HCEC 1CT (cell line): ENCODE data around the gene AREG.
"Not testable (repeated sequence)": the region's sequence is repeated elsewhere in the genome, so short reads cannot be mapped to it uniquely, and the experiment has no call there.

Experiments
- DNase-seq: peaks from one replicate; pipeline ENCODE4 v3.0.0-alpha.2; 2017

Gene AREG, protein sequence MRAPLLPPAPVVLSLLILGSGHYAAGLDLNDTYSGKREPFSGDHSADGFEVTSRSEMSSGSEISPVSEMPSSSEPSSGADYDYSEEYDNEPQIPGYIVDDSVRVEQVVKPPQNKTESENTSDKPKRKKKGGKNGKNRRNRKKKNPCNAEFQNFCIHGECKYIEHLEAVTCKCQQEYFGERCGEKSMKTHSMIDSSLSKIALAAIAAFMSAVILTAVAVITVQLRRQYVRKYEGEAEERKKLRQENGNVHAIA

DNA sequence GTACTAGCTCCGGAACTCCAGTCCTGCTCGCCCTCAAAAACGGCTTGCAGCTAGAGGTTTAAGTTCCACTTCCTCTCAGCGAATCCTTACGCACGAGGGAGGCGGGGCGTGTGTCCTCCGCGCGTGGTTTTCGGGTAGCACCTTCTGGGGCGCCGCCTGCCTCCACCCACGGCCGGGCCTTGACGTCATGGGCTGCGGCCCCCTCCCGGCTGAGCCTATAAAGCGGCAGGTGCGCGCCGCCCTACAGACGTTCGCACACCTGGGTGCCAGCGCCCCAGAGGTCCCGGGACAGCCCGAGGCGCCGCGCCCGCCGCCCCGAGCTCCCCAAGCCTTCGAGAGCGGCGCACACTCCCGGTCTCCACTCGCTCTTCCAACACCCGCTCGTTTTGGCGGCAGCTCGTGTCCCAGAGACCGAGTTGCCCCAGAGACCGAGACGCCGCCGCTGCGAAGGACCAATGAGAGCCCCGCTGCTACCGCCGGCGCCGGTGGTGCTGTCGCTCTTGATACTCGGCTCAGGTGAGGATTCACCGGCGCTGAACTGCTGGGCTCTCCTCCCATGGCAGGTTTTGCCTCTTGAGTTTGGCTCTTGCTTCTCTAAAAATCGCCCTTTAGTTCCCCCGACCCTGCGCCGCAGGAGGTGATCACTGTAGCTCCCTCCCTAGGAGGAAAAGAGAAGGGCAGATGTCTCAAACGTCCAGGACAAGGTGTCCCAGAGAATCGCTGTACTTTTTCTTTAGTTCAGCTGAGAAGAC, at the start of gene AREG:
Gene AREG, plus strand, starts transcription at position 246 of the 752 bp plus-strand sequence. Its CDS starts 210 bp downstream, at position 456.
- DNase-seq: peak; percentile 41

DNA sequence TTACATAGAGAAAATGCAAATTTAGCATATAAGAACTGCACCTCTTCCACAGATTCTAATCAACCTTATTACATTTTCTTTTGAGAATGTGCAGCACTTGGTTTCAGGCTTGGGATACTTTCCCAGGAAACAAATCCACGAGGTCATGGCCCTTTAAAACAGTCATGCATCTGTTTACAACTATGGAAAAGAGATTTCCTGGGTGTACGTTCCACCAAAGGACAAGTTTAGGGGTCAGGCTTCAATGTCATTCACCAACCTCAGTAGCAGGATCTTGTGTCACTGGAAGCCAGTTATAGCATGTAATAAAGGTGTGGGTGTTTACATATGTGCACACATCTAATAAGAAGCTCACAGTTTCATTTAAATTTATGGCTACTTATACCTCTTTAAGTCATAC, 49.3 kb upstream of the AREG start:
- peak; percentile 53 for DNase-seq

DNA sequence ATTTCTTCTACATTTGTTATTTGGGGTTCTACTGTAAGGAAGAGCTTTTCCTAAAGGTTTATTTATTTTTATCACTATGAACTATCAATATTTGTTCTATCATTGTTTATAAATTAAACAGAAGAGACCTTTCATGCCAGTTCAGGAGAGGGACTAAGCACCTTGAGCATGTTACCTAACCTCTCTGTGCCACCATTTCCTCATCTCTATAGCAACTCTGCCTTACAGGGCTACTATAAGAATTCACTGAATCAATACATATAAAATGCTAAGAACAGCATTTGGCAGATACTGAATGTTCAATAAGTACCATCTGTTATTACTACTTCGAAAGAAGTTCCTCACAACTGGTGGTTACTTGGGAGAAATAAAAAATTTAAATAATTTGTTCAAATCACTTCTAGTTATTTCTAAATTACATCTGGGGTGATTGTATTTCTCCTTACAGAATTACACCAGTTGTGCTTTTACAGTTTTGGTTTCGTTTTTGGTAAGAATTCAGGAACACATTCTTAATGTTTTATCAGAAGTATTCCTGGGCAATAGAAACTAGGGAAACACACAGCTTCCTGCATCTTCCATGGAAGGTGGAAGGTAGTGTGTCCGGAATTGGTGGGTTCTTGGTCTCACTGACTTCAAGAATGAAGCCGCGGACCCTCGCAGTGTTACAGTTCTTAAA, 47.0 kb upstream of the AREG start:
- no peak for DNase-seq

DNA sequence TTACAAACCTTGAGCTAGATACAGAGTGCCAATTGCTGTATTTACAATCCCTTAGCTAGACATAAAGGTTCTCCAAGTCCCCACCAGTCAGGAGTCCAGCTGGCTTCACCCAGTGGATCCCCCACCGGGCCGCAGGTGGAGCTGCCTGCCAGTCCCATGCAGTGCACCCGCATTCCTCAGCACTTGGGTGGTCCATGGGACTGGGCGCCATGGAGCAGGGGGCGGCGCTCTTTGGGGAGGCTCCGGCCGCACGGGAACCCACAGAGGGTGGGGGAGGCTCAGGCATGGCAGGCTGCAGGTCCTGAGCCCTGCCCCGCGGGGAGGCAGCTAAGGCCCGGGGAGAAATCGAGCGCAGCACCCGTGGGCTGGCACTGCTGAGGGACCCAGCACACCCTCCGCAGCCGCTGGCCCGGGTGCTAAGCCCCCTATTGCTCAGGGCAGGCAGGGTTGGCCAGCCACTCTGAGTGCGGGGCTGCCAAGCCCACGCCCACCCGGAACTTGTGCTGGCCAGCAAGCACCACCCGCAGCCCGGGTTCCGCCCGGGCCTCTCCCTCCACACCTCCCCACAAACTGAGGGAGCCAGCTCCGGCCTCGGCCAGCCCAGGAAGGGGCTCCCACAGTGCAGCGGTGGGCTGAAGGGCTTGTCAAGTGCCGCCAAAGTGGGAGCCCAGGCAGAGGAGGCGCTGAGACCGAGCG, 45.9 kb upstream of the AREG start:
- DNase-seq: not testable (repeated sequence)

DNA sequence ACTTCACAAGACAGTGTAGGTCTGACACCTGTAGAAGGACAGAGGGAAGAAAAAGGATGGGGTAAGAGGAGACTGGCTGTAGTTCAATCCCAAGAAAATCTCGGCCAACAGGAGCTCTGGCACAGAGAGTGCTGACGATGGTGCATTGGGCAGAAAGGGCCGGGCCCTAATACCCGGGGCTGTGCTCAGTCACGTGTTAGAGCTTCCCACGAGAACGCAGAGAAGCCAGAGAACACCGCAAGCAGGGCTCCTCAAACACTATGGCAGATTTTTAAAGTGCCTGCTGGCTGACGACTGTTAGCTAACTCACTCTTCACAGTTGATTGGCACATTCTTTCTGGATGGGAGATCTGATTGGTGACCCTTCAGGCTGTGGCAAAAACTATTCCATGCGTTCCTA, 44.5 kb upstream of the AREG start:
- DNase-seq: no peak

DNA sequence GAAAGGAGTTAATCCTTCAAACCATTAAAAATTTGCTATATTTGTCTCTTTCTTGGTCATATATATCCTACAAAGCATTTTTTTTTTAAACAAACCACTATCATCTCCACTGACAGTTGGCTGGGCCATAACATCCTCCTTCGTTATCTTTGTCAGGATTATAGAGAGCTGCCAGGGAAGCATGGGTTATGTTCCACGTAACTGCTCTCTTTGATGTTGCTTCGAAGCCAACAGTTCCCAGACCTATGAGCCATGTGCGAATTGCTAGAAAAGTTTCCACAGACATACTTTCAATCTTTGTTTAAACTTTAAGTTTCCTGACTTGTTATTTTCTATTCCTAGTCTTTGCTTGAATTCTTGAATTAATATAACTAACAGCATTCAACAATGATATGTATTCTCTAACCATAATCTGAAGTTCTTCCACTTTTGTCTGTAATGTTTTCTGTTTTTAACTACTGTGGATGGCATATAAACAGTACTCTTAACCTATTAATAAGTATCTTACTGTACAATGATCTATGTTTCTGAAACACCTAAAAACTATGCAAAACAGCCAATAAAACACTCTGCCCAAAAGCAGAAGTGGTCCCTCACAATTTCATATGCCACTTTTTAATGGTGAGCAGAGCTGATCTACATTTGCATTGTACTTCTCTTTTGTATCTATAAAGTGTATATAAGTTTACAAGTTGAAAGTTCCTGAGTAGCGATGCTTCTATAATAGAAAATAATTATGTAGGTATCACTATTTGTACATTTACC, 42.1 kb upstream of the AREG start:
- no peak for DNase-seq

DNA sequence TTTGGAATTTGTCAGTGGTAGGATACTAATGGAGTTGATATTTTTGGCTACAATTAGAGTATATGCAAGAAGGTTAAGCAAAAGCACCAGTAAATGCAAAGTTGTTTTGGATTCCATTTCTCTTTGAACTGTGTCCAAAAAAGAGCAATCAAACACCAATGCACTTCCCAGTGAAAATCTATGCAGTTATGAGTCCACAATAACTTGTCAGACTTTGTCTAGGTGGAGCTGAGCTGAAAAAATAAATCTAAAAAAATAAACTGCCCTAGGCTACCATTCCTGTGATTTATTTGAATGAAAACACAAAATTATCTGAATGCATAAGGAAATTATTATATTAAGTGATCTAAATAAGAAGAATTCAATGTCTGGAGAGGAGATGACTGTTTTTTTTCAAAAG, 37.0 kb upstream of the AREG start:
- DNase-seq: no peak

DNA sequence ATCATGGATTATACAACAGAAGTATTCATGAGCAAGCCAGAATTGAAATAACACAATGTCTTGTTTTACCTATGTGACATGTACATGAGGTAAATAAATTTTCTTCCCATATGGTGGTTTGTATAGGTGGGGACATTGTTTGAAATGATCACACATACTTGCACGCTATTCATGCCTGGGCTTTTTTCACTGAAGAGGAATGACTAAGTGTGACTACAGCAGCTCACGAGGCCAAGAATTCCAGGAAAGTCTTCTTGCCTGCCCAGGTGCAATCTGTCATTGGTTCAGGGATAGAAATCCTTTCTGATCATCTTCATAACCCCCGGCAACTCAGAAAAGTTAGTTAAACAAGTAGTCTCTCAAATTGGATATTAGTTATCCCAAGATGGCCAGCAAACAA, 36.3 kb upstream of the AREG start:
- peak; percentile 51 for DNase-seq

DNA sequence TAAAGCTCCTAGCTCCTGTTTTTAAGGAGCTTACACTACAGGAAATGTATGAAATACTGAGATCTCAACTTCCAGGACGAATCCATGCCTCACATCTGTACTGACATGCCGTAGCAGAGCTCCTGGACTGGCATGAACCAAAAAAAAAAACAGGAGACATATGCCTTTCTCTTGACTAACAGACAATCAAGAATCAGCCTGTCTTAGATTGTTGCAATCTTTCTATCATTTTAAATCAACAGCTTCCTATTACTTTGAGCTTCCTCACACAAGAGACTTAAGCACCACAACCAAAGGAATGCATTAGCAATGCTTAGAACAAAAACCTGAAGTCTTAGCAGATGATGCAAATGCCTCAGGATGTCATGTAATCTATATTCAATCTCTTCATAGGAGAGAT, 34.7 kb upstream of the AREG start:
- no peak for DNase-seq

DNA sequence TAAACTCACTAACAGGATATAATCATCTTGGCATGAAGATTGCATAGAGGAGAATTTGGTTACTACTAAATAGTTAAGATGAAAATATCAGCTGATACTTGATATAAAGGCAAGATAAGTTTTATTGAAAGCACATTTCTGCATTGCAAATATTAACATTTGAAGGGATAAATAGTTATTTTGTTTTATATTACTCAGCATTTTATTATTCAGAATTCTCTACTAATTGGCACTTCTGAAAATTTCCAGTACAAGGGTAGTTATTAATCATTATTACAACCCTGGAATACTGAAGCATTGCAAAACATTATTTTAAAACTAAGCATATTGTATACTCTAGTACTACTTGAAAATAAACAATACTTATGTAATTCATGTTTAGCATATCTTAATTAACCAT, 32.7 kb upstream of the AREG start:
- no peak for DNase-seq

DNA sequence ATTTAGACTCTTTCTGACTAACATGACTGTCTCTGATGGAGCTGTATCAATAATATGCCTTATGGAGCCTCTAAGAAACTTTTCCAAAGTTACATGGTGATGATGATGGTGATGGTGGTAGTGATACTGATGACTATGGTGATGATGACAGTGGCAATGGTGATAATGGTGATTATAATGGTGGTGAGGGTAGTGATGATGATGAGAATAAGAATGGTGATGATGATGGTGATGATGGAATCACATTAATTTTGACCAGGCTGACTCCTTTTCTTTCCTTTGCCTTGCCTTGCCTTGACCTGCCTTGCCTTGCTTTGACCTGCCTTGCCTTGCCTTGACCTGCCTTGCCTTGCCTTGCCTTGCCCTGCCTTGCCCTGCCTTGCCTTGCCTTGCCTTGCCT, 31.7 kb upstream of the AREG start:
- DNase-seq: no peak

DNA sequence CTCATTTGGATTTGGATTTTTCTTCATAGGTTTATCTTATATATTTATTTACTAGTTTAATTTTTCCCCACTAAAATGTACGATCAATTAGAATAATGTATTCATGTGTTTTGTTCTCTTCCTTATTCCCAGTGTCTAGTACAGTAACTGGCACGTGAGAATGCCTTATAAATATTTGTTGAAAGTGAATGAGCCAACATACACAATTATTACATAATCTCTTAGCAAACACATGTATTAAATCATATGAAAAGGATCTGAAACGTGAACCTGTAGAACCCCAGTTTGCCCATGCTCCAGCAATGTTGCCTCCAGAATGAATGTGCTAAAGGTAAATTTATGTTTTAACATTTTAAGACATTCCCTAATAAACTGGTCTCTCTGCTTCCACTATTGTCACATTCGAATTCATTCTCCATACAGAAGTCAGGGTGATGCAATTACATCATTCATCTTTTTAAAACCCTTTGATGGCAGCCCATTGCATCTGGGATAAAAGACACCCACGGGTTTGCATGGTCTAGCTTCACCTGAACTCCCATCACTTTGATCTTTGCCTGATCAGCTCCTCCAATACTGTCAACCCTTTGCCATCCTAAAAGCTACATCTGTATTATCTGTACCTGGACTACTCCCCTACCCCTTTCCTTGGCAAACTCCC, 30.7 kb upstream of the AREG start:
- no peak for DNase-seq

DNA sequence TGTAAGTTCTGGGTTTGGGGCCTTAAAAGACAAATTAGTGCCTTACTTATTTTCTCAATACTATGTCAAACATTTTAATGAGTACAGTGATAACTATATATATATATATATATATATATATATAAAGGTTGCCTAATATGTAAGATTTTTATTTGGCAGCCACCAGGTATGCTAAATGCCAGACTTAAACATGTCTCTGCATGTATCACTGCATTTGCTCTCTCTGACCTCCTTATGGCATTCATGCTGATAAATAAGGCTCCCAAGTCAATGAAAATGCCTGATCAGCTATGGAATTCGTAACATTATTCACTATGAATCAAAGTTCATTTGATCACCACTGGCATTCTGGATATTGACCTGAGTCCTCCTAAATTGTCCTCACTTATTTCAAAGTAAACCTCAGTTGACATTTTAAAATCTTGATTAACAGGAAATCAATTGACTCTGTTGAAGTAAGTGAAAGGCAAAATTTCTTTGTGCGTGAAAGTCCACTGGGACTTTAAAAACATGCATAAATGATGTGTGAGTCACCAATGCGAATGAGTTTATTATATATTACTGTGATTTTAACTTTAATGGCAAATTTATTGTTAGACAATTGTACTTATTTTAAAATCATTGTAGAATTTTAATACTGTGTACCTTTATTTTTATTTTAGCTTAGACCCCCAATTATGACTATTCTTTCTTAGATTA, 29.2 kb upstream of the AREG start:
- no peak for DNase-seq

DNA sequence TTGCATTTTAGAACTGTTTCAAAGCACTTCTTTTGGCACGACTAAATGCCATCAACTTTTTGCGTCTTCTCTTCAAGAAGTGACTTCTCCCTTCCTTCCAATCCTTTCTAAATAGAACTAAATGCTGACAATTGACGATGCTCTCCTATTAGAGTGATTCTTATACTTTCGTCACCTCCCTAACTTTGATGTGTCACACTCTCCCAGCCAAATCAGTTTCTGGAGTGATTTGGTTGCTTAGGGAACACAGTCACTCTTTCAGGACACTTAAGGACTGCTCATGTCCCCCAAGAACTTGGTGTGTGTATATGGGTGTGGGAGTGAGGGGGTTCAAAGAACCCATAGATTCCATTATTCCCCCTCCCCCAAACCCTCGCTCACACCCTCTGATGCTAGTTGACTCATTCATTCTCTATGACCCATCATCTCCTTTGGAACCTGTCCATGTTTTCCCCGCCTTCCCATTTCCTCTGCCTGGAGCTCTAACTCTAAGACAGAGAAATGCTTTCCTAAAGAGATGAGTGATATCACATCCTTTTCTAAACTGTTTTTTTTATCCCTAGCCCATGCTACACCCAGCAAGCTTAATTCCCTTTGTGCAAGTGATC, 26.8 kb upstream of the AREG start:
- peak; percentile 70 for DNase-seq

DNA sequence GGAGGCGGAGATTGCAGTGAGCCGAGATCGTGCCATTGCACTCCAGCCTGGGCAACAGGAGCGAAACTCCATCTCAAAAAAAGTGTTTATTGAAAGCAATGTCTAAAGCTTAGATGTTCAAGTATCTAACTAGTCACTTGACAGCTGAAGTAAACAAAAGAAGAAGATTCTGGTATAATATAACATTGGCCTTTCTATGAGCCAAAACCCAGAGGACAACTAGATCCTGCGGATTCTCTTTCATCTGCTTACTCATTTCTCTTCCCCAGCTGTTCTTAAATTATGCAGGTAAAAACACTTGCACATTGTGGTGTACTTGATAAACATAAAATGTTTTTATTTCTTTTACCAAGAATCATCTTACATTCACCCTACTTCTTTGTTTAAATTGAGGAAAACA, 24.1 kb upstream of the AREG start:
- no peak for DNase-seq

DNA sequence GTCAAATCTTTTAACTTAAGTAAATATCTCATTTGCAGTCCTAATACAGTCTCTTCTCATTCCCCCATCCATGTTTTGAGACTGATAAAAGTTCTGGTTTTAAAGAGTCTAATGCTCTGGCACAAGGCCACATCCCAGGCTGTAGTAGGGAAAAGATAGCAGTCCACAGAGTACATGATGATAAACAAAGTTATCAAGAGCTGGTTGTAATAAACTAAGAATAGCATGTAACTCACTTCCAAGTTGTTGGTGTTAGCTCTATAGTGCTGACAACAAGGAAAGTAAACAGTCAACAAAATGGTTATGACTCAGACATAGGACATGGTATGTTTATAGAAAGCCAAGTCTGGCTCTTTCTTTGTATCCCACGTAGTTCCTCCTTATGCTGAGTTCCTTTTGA, 21.8 kb upstream of the AREG start:
- DNase-seq: peak; percentile 50

DNA sequence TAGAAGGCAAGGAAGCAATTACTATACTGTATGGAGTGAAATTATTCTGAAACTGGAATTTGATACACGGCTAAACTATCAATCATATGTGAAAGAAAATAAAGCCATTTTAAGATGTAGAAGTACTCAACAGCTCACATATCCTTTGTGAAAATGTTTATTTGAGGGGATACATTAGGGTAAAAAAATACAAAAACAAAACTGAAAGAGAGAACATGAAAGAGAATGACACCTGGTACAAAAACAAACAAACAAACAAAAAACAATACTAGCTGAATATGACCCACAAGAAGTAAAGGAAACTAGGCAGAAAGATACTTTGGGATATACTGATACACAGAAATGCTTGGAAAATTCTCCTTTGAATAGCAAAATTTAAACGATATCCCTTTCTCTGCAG, 20.8 kb upstream of the AREG start:
- DNase-seq: no peak

DNA sequence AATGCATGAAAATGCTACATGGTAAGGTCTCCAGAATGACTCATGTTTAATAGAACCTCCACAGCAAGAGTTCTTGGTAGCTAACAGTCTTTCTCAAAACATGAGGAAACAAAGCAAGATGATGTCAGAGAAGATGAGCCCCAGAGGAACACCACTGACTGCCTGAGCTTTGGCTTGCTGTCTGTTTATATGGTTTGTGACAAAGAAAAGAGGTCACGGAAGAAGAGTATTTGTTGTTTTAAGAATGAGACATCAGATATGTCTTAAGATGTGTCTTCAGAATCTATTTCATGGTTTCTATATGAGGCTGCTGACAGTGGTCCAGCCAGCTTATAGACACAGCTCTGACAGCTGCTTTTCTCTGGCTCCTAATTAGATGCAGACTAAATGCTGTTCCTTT, 18.8 kb upstream of the AREG start:
- peak; percentile 48 for DNase-seq

DNA sequence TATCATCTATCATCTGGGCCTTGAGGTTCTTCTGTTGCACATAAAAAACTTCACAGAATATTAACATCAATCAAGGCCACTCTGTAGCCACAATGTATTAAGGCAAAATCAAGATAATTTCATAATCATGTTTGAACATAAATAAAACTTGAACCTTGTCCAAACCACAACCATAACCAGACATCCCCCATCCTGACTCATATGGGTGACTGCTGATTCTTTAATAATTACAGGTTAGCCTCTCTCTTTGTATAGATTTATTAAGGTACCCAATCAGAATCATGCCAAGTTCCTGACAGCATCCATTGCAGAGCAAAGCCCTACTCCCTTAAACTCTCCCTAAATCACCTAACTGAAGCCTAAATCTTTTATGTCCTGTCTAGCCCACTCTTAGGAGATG, 16.7 kb upstream of the AREG start:
- peak; percentile 32 for DNase-seq

DNA sequence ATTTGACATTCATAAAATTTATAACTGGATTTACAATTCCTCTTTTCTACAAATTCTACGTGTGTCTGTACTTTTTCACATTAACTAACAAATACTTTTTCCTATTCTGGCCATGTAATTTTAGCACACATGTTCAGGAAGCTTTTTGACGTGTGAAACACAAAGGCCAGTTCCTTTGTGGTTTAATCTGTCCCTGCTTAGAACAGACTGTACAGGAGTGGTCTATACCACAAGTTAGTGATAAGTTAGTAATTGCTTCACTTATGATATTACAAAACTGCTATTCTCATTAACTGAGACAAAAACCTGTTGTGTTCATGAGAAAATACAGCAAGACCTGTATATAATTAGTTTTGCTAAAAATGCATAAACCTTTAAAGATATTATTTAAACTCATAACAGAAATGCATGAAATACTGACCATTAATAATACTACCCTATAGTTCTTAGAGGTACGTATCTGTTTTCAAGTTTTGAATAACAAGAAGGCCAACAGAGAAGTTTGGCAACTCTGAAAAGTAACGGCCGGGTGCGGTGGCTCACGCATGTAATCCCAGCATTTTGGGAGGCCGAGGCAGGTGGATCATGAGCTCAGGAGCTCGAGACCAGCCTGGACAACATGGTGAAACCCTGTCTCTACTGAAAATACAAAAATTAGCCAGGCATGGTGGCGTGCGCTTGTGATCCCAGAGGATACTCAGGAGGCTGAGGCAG, 13.7 kb upstream of the AREG start:
- DNase-seq: peak; percentile 31
